ENCODE data around the gene ZNF473. TPM values are rescaled to one million over a fixed set of nuclear protein-coding genes. Genes with fewer than 3 reads are reported as not detected.

Gene ZNF473
- total RNA-seq, 1 experiment from 2014 or later = 10.0 TPM

DNA sequence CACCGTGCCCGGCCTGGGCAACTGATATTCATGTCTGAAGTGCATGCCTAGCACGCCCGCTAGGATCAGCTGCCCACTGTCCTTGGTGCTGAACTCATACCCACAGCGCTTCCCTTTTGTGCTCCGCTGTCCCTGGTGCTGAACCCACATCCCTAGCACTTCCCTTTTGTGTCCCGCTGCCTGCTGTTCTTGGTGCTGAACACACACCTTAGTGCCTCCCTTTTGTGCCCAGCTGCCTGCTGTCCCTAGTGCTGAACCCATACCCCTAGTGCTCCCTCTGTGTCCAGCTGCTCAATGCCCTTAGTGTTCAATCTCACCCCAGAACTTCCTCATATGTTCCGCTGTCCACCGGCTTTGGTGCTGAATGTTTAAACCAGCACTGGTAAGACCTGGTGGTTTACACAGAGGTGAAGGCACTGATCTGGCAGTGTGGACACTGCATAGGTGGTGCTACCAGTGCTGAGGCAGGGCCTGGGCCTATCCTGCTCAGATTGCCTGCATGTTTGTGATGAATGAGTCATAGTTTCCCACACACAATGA is 38.6 kb upstream of the ZNF473 start (continued):
- no peak for TF ChIP-seq OVOL2 (CRISPR knock-in tag; IDR thresholded peaks at IDR 0.05; ENCODE audit: borderline replicate concordance)
- TF ChIP-seq E2F4 (CRISPR knock-in tag; IDR thresholded peaks at IDR 0.05; ENCODE audit: borderline replicate concordance, low read depth) = peak; percentile 100
- peak; percentile 100 for TF ChIP-seq MYBL2 (CRISPR knock-in tag; IDR thresholded peaks at IDR 0.05)
- peak; percentile 100 for TF ChIP-seq ATF3 (CRISPR knock-in tag; conservative IDR thresholded peaks at IDR 0.05)
- TF ChIP-seq TP53 (CRISPR knock-in tag; IDR thresholded peaks at IDR 0.05) = peak; percentile 100
- TF ChIP-seq ELF4 (CRISPR knock-in tag; IDR thresholded peaks at IDR 0.05; ENCODE audit: low read depth) = peak; percentile 100
- TF ChIP-seq, protein P1, sequence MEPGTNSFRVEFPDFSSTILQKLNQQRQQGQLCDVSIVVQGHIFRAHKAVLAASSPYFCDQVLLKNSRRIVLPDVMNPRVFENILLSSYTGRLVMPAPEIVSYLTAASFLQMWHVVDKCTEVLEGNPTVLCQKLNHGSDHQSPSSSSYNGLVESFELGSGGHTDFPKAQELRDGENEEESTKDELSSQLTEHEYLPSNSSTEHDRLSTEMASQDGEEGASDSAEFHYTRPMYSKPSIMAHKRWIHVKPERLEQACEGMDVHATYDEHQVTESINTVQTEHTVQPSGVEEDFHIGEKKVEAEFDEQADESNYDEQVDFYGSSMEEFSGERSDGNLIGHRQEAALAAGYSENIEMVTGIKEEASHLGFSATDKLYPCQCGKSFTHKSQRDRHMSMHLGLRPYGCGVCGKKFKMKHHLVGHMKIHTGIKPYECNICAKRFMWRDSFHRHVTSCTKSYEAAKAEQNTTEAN (CRISPR knock-in tag; IDR thresholded peaks at IDR 0.05) = peak; percentile 100
- TF ChIP-seq TEAD1 (CRISPR knock-in tag; IDR thresholded peaks at IDR 0.05) = peak; percentile 100
- TF ChIP-seq STAT6 (CRISPR knock-in tag; conservative IDR thresholded peaks at IDR 0.05; ENCODE audit: low read depth) = peak; percentile 100
- peak; percentile 98 for TF ChIP-seq ZNF671 (CRISPR knock-in tag; IDR thresholded peaks at IDR 0.05)
- TF ChIP-seq ZNF138 (CRISPR knock-in tag; conservative IDR thresholded peaks at IDR 0.05) = peak; percentile 100
- TF ChIP-seq EMX1 (CRISPR knock-in tag; IDR thresholded peaks at IDR 0.05) = peak; percentile 98
- TF ChIP-seq PRRX2 (CRISPR knock-in tag; IDR thresholded peaks at IDR 0.05) = peak; percentile 100
- TF ChIP-seq ZNF425 (CRISPR knock-in tag; conservative IDR thresholded peaks at IDR 0.05) = peak; percentile 97
- peak; percentile 100 for TF ChIP-seq JUN (CRISPR knock-in tag; IDR thresholded peaks at IDR 0.05)
- peak; percentile 99 for TF ChIP-seq NR2C2 (CRISPR knock-in tag; IDR thresholded peaks at IDR 0.05)
- TF ChIP-seq, protein P2, sequence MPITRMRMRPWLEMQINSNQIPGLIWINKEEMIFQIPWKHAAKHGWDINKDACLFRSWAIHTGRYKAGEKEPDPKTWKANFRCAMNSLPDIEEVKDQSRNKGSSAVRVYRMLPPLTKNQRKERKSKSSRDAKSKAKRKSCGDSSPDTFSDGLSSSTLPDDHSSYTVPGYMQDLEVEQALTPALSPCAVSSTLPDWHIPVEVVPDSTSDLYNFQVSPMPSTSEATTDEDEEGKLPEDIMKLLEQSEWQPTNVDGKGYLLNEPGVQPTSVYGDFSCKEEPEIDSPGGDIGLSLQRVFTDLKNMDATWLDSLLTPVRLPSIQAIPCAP (CRISPR knock-in tag; IDR thresholded peaks at IDR 0.05) = peak; percentile 100
- peak; percentile 100 for TF ChIP-seq KAT7 (CRISPR knock-in tag; IDR thresholded peaks at IDR 0.05; ENCODE audit: borderline replicate concordance)
- peak; percentile 100 for TF ChIP-seq CREB1 (CRISPR knock-in tag; IDR thresholded peaks at IDR 0.05)
- peak; percentile 96 for TF ChIP-seq ZNF263 (CRISPR knock-in tag; IDR thresholded peaks at IDR 0.05; ENCODE audit: low read depth)
- TF ChIP-seq MXD4 (CRISPR knock-in tag; IDR thresholded peaks at IDR 0.05; ENCODE audit: borderline replicate concordance) = peak; percentile 98
- peak; percentile 100 for TF ChIP-seq ZNF396 (CRISPR knock-in tag; IDR thresholded peaks at IDR 0.05; ENCODE audit: borderline replicate concordance)
- peak; percentile 97 for TF ChIP-seq ZNF416 (CRISPR knock-in tag; IDR thresholded peaks at IDR 0.05)

All from WTC11 (cell line).